H1 (cell line): ENCODE results near the gene TMEM176B. TPM values are rescaled to one million over a fixed set of nuclear protein-coding genes. Genes with fewer than 3 reads are reported as not detected.

ENCODE experiments used
- CTCF ChIA-PET: fragments of 300-600 bp; sonication (Branson Sonifier 250); formaldehyde crosslinking; loops from one replicate; lab custom pipeline; 2021; ENCODE audit not compliant: partially characterized antibody; lab: Charles Lee
- POLR2A ChIA-PET: fragments of 300-600 bp; sonication (Branson Sonifier 250); formaldehyde crosslinking; loops from one replicate; lab custom pipeline; 2021; ENCODE audit warnings: inconsistent platforms; ENCODE audit not compliant: partially characterized antibody; lab: Charles Lee
- DNase-seq, 2 experiments: peaks; one replicate each; pipeline versions ENCODE4 v3.0.0 to v3.0.0-alpha.2; 2010 to 2022; ENCODE audit warnings: low spot score in 2 of 2, low read depth in 1 of 2, mixed read lengths in 1 of 2
- FAIRE-seq: peaks from 2 replicates; lab custom pipeline; 2011; peaks lifted over from hg19 to GRCh38; lab: Jason Lieb, UNC
- H2AFZ ChIP-seq: 2 replicates; pipeline ENCODE4 v1.8.1; 2012; ENCODE audit warnings: low read length, inconsistent platforms
- H2AK5ac ChIP-seq: 2 replicates; pipeline ENCODE4 v1.6.1; 2013; ENCODE audit warnings: low read depth, low read length
- H2BK120ac ChIP-seq: replicated peaks from 2 replicates; pipeline ENCODE3; 2013; ENCODE audit warnings: low read depth, low read length, inconsistent platforms
- H2BK12ac ChIP-seq: 2 replicates; pipeline ENCODE4 v1.6.1; 2013; ENCODE audit warnings: low read depth, low read length
- H2BK15ac ChIP-seq: 2 replicates; pipeline ENCODE4 v1.6.1; 2013; ENCODE audit warnings: low read length
- H2BK20ac ChIP-seq: 2 replicates; pipeline ENCODE4 v1.6.1; 2013; ENCODE audit warnings: low read length
- H2BK5ac ChIP-seq: 2 replicates; pipeline ENCODE4 v1.6.1; 2013; ENCODE audit warnings: low read depth, low read length
- H3K14ac ChIP-seq: 2 replicates; pipeline ENCODE4 v1.6.1; 2013; ENCODE audit warnings: inconsistent platforms; ENCODE audit not compliant: insufficient read length
- H3K18ac ChIP-seq: 2 replicates; pipeline ENCODE4 v1.6.1; 2013; ENCODE audit warnings: low read length; ENCODE audit errors: extremely low read depth
- H3K23ac ChIP-seq: 2 replicates; pipeline ENCODE4 v1.6.1; 2013; ENCODE audit warnings: inconsistent platforms; ENCODE audit not compliant: insufficient read length
- H3K23me2 ChIP-seq: 2 replicates; pipeline ENCODE4 v1.6.1; 2013; ENCODE audit warnings: low read depth, low read length
- H3K27ac ChIP-seq: 2 replicates; pipeline ENCODE4 v1.6.1; 2011; ENCODE audit warnings: low read depth, low read length, inconsistent platforms
- H3K27me3 ChIP-seq, 4 experiments: replicated peaks in 1 of 4; 1 replicate in 1 of 4; 2 replicates in 3 of 4; pipeline versions ENCODE4 v1.6.1 to v1.8.1; 2011 to 2013; ENCODE audit warnings: low read length in 3 of 4, mild to moderate bottlenecking in 3 of 4, inconsistent platforms in 2 of 4, mixed read lengths in 2 of 4, moderate library complexity in 1 of 4; ENCODE audit not compliant: control insufficient read depth in 3 of 4, insufficient read depth in 3 of 4; ENCODE audit errors: extremely low read depth in 1 of 4
- H3K36me3 ChIP-seq, 4 experiments: 2 replicates each; pipeline versions ENCODE4 v1.6.1 to v1.8.1; 2011 to 2013; ENCODE audit warnings: mild to moderate bottlenecking in 4 of 4, low read length in 3 of 4, moderate library complexity in 2 of 4, control low read depth in 1 of 4, inconsistent platforms in 1 of 4; ENCODE audit not compliant: insufficient read depth in 4 of 4, control insufficient read depth in 2 of 4
- H3K4ac ChIP-seq: replicated peaks from 2 replicates; pipeline ENCODE3; 2013; ENCODE audit warnings: low read length, low read depth, mixed read lengths, inconsistent platforms; ENCODE audit not compliant: insufficient read length
- H3K4me1 ChIP-seq, 4 experiments: replicated peaks in 1 of 4; 1 replicate in 1 of 4; 2 replicates in 3 of 4; pipeline versions ENCODE4 v1.6.1 to v1.8.1; 2011 to 2013; ENCODE audit warnings: low read length in 3 of 4, inconsistent platforms in 2 of 4, mixed read lengths in 1 of 4; ENCODE audit not compliant: insufficient read depth in 4 of 4, control insufficient read depth in 3 of 4
- H3K4me2 ChIP-seq, 2 experiments: 2 replicates each; pipeline versions ENCODE4 v1.6.1 to v1.8.1; 2011 to 2013; ENCODE audit warnings: low read depth in 2 of 2, low read length in 2 of 2, control low read depth in 1 of 2, inconsistent platforms in 1 of 2, mild to moderate bottlenecking in 1 of 2; ENCODE audit not compliant: insufficient read depth in 1 of 2
- H3K4me3 ChIP-seq, 4 experiments: fragments of 200-600, 300-600 bp in 1 of 4; sonication (generic), shearing (Covaris generic), sonication (Bioruptor Twin) in 1 of 4; 2 replicates each; pipeline versions ENCODE4 v1.5.1 to v1.8.1; 2011 to 2016; ENCODE audit warnings: low read length in 4 of 4, low read depth in 3 of 4, control low read depth in 2 of 4, inconsistent platforms in 2 of 4, mild to moderate bottlenecking in 2 of 4, mixed read lengths in 1 of 4, moderate library complexity in 1 of 4; ENCODE audit not compliant: insufficient read depth in 2 of 4; ENCODE audit errors: extremely low read depth in 1 of 4
- H3K56ac ChIP-seq: replicated peaks from 2 replicates; pipeline ENCODE3; 2013; ENCODE audit warnings: low read depth, mild to moderate bottlenecking, mixed read lengths, low read length, inconsistent platforms; ENCODE audit not compliant: insufficient read length
- H3K79me1 ChIP-seq: 2 replicates; pipeline ENCODE4 v1.6.1; 2013; ENCODE audit warnings: low read depth, low read length, control low read depth
- H3K79me2 ChIP-seq, 2 experiments: 2 replicates each; pipeline versions ENCODE4 v1.6.1 to v1.8.1; 2012 to 2013; ENCODE audit warnings: low read length in 2 of 2, mild to moderate bottlenecking in 2 of 2, inconsistent platforms in 1 of 2; ENCODE audit not compliant: insufficient read depth in 2 of 2, control insufficient read depth in 1 of 2
- H3K9ac ChIP-seq, 4 experiments: replicated peaks in 1 of 4; 1 replicate in 1 of 4; 2 replicates in 3 of 4; pipeline versions ENCODE4 v1.6.1 to v1.8.1; 2011 to 2013; ENCODE audit warnings: low read depth in 3 of 4, low read length in 3 of 4, control low read depth in 2 of 4, mild to moderate bottlenecking in 2 of 4, moderate library complexity in 2 of 4, inconsistent platforms in 1 of 4; ENCODE audit errors: extremely low read depth in 1 of 4
- H3K9me3 ChIP-seq, 2 experiments: 2 replicates each; pipeline versions ENCODE4 v1.6.1 to v1.8.1; 2012 to 2013; ENCODE audit warnings: mild to moderate bottlenecking in 2 of 2, moderate library complexity in 2 of 2, control low read depth in 1 of 2, inconsistent platforms in 1 of 2, low read depth in 1 of 2, low read length in 1 of 2, mixed read lengths in 1 of 2; ENCODE audit not compliant: insufficient read depth in 2 of 2
- H4K20me1 ChIP-seq, 2 experiments: replicated peaks in 1 of 2; 2 replicates each; pipeline versions ENCODE3 to v1.8.1; 2011 to 2013; ENCODE audit warnings: inconsistent platforms in 2 of 2, low read length in 2 of 2, mild to moderate bottlenecking in 1 of 2; ENCODE audit not compliant: insufficient read depth in 2 of 2, control insufficient read depth in 1 of 2
- H4K5ac ChIP-seq: 2 replicates; pipeline ENCODE4 v1.6.1; 2013; ENCODE audit warnings: low read length, low read depth, mixed read lengths, inconsistent platforms; ENCODE audit not compliant: insufficient read length
- H4K8ac ChIP-seq: 2 replicates; pipeline ENCODE4 v1.8.0; 2013; ENCODE audit warnings: mild to moderate bottlenecking, moderate library complexity, low read length, inconsistent platforms; ENCODE audit not compliant: insufficient read depth; ENCODE audit errors: extremely low read depth
- H4K91ac ChIP-seq: replicated peaks from 2 replicates; pipeline ENCODE3; 2013; ENCODE audit warnings: low read length, mixed read lengths, inconsistent platforms; ENCODE audit not compliant: insufficient read length
- BCL11A ChIP-seq, 2 experiments: IDR thresholded peaks; one replicate each; pipeline ENCODE4 v1.6.1; 2011; ENCODE audit warnings: low read depth in 2 of 2, low read length in 2 of 2, mild to moderate bottlenecking in 2 of 2
- GABPA ChIP-seq: IDR thresholded peaks from 2 replicates; pipeline ENCODE4 v1.6.1; 2011; ENCODE audit warnings: mild to moderate bottlenecking, low read length, moderate library complexity, borderline replicate concordance; ENCODE audit not compliant: insufficient read depth
- SIX5 ChIP-seq: IDR thresholded peaks from 2 replicates; pipeline ENCODE4 v1.6.1; 2011; ENCODE audit warnings: mild to moderate bottlenecking, low read depth, low read length
- WGBS, 2 experiments: shearing (Covaris generic) in 1 of 2; methylation state at CpG; one replicate each; pipeline versions ENCODE4 v1.1.6 to v1.1.7; 2013 to 2015; ENCODE audit warnings: low lambda C conversion rate in 2 of 2, mixed read lengths in 2 of 2, inconsistent platforms in 1 of 2, low coverage in 1 of 2, missing lambda C conversion rate in 1 of 2; ENCODE audit not compliant: insufficient replicate concordance in 2 of 2, insufficient coverage in 1 of 2, insufficient read length in 1 of 2; ENCODE audit errors: extremely low coverage in 1 of 2, missing lambda C conversion rate in 1 of 2; 5-methylcytosine and 5-hydroxymethylcytosine counted together
- polyA plus RNA-seq, 7 experiments: library from polyadenylated mRNA; depleted of rRNA in 3 of 7; stranded (reverse) in 5 of 7; unstranded in 2 of 7; fragments of >200 nt in 5 of 7; fragments of 200-250 nt in 2 of 7; gene quantifications; 1 replicate in 5 of 7; 2 replicates in 1 of 7; 4 replicates in 1 of 7; pipeline versions ENCODE4 v1.2.1 to v1.2.3, GENCODE V29; 2011 to 2013; ENCODE audit warnings: missing spikeins in 2 of 7, mixed read lengths in 2 of 7
- total RNA-seq: library from RNA; stranded (reverse); fragmentation: NEBNext Ultra II Directional; extraction: Animal tissue kit (Norgen Biotek cat#: 25700); gene quantifications from 2 replicates; pipeline ENCODE4 v1.2.1, GENCODE V29; 2021
- TF ChIP-seq, protein P1 (sequence below): IDR thresholded peaks from 2 replicates; pipeline ENCODE4 v1.6.1; 2012; ENCODE audit warnings: low read length, inconsistent platforms
- TF ChIP-seq, protein P2 (sequence below), 3 experiments: IDR thresholded peaks; 1 replicate in 2 of 3; 2 replicates in 1 of 3; pipeline versions ENCODE4 v1.5.1 to v1.6.1; 2011; ENCODE audit warnings: low read length in 3 of 3, mild to moderate bottlenecking in 3 of 3, inconsistent platforms in 2 of 3, low read depth in 1 of 3, moderate library complexity in 1 of 3; ENCODE audit not compliant: insufficient read depth in 1 of 3; ENCODE audit errors: control extremely low read depth in 1 of 3

Gene TMEM176B
- total and polyA plus RNA-seq, 2 of the 8 experiments (the other 6 are each of a cell fraction or from before 2014, with no cell fraction given), result 1.2 to 2.1 TPM

DNA sequence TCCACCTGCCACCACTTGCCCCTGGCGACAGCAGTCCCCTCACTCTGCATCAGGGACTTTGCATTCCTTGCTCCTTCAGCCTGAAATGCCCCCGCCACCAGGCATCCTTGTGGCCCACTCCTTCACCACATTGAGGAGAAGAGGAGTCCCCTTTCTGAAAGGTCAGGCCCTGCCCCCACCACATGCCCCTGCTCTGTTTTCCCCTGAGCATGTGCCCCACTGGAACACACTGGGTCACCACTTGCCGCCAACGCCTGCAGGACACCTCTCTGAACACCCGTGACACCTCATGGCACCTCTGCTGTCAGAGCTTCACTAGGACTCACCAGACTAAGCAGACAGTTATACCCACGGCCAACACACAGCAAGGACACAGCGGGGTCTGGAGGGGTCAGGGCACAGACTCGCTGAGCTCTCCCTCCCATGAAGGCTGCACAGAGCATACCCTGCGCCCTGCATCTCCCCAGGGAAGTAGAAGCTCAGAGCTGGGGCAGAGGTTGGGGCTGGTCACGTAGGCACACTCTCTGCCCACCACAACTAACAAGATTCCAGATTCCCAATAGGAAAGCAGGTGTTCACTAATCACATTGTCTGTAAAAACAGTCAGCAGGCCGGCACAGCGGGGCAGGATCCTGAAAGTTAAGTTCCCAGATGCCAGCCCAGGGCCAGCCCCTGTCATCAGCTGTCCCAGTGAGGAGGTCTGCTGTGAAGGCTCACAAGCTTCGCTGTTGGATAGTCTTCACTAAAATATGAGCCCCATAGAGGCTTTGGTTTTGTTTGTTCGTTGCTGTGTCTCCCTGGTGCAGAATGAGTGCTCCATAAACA, 46.3 kb upstream of the TMEM176B start:
- Histone ChIP-seq H3K4me1 (no peaks in the 10 kb centered on the region), H3K27me3 (no peaks in the 10 kb centered on the region), H3K18ac (no peak overlapping the region), H2BK15ac (no peak overlapping the region), H3K4me2 (no peak overlapping the region), H3K23me2 (no peaks in the 10 kb centered on the region), H4K20me1 (no peaks in the 10 kb centered on the region), H3K23ac (no peak overlapping the region), H3K4ac (no peak overlapping the region), H2BK20ac (no peak overlapping the region), H4K8ac (no peak overlapping the region), H3K36me3 (no peaks in the 10 kb centered on the region), H2AK5ac (no peak overlapping the region), H2BK12ac (no peak overlapping the region), H4K91ac (no peak overlapping the region), H3K27ac (no peak overlapping the region), H3K79me1 (no peaks in the 10 kb centered on the region), H3K9me3 (no peaks in the 10 kb centered on the region), H3K4me3 (no peak overlapping the region), H4K5ac (no peak overlapping the region), H2BK120ac (no peak overlapping the region), H2AFZ (no peak overlapping the region), H3K14ac (no peak overlapping the region), H3K56ac (no peak overlapping the region), H3K79me2 (no peaks in the 10 kb centered on the region), H2BK5ac (no peak overlapping the region), H3K9ac (no peak overlapping the region)
- ChIA-PET POLR2A (no interaction called here), CTCF (interaction anchor here (0.9 to 1.4 kb wide), 3 partner anchors 8 to 117 kb away, joined by 3 to 6 read pairs (median 3); no protein-coding TSS in a partner anchor)
- no peak for DNase-seq
- 82% methylated on average over 13 of the region's 14 CpGs; no CpG with 5 or more reads in 1 of the 2 experiments for WGBS, 2 experiments
- FAIRE-seq, result no peak
- TF ChIP-seq BCL11A (IDR thresholded peaks at IDR 0.05; ENCODE audit: low read depth in 2 of 2, low read length in 2 of 2), result no peak
- TF ChIP-seq, protein P1, sequence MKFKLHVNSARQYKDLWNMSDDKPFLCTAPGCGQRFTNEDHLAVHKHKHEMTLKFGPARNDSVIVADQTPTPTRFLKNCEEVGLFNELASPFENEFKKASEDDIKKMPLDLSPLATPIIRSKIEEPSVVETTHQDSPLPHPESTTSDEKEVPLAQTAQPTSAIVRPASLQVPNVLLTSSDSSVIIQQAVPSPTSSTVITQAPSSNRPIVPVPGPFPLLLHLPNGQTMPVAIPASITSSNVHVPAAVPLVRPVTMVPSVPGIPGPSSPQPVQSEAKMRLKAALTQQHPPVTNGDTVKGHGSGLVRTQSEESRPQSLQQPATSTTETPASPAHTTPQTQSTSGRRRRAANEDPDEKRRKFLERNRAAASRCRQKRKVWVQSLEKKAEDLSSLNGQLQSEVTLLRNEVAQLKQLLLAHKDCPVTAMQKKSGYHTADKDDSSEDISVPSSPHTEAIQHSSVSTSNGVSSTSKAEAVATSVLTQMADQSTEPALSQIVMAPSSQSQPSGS, result no peak
- no peak for TF ChIP-seq GABPA
- TF ChIP-seq, protein P2, sequence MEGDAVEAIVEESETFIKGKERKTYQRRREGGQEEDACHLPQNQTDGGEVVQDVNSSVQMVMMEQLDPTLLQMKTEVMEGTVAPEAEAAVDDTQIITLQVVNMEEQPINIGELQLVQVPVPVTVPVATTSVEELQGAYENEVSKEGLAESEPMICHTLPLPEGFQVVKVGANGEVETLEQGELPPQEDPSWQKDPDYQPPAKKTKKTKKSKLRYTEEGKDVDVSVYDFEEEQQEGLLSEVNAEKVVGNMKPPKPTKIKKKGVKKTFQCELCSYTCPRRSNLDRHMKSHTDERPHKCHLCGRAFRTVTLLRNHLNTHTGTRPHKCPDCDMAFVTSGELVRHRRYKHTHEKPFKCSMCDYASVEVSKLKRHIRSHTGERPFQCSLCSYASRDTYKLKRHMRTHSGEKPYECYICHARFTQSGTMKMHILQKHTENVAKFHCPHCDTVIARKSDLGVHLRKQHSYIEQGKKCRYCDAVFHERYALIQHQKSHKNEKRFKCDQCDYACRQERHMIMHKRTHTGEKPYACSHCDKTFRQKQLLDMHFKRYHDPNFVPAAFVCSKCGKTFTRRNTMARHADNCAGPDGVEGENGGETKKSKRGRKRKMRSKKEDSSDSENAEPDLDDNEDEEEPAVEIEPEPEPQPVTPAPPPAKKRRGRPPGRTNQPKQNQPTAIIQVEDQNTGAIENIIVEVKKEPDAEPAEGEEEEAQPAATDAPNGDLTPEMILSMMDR (IDR thresholded peaks at IDR 0.05; ENCODE audit: control extremely low read depth in 1 of 3, insufficient read depth in 1 of 3, low read depth in 1 of 3, low read length in 3 of 3), result no peak
- no peak for TF ChIP-seq SIX5
